GM21515 (cell line): ENCODE results near the gene PLA2G3.
"Not testable (repeated sequence)": the region's sequence is repeated elsewhere in the genome, so short reads cannot be mapped to it uniquely, and the experiment has no call there.

Source experiments
- ATAC-seq: cut with Tn5 transposase; IDR thresholded peaks from one replicate; pipeline ENCODE4 v1.9.1; 2021; ENCODE audit not compliant: unreplicated experiment

Gene PLA2G3

GRCh38 chr22:31100762-31101525 lies 39.4 kb downstream of the PLA2G3 start:
- ATAC-seq: no peak

DNA sequence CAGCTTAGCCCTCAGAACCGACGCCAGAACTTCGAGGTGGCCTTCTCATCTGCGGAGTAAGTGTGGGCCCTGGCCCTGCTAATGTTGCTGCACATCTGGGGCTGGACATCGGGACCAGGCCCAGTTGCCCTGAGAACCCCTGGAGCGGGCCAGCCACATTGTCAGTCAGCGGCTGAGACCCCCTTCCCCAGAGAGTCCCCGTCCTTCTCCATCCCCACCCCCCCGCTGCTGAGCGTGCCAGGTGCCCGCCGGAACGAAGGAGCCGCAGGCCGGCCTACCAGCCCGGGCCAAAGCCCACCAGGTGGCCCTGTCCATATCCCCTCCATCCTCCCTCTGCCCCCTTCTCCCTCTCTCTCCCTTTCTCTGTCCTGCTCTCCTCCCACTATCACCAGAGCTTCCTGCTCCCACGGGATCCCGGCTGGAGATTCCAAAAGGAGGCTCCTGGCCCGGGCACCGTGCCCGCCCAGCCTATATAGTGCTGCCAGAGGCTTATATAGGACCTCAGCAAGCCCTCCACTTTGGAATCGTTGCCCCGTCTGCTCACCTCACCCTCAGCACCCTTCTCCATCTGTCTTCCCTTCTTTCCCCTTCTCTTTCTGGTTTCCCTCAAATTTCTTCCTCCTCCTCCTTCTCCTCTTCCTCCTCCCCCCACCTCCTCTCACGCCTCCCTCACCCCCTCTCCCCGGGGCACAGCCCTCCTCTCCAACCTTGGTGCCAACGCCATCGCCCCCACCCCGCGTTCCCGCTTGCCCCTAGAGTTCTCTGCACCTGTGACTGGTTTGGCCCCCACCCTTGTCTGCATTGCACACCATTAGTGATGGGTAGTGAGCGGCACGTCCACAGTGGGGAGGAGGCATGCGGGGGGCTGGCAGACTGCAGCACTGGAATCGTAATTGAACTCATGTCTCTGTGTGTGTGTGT lies 40.2 kb downstream of the PLA2G3 start:
- no peak for ATAC-seq

DNA sequence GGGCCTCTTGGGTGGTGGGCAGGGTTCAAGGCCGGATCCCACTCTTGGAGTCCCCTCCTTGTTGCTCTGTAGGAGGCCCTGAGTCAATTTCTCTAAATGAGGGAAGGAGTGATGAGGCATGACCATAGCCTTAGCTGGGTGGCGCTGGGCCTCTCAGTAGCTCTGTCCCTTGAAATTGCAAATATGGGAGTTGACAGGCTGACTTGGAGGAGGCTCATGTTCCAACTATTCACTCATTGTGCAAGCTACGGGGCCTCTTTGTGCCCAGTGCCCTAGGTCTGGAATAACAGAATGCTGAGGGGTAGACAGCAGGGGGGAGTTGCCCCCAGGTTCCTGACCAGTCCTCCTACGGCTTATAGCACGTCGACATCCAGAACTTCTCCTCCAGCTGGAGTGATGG lies 40.9 kb downstream of the PLA2G3 start:
- ATAC-seq: no peak

- ATAC-seq: no peak
Observed at GRCh38 chr22:31098632-31099110, 41.6 kb downstream of the PLA2G3 start.

GRCh38 chr22:31097941-31098631 lies 42.2 kb downstream of the PLA2G3 start:
- no peak for ATAC-seq

GRCh38 chr22:31097539-31097938 lies 42.8 kb downstream of the PLA2G3 start:
- ATAC-seq: not testable (repeated sequence)

DNA sequence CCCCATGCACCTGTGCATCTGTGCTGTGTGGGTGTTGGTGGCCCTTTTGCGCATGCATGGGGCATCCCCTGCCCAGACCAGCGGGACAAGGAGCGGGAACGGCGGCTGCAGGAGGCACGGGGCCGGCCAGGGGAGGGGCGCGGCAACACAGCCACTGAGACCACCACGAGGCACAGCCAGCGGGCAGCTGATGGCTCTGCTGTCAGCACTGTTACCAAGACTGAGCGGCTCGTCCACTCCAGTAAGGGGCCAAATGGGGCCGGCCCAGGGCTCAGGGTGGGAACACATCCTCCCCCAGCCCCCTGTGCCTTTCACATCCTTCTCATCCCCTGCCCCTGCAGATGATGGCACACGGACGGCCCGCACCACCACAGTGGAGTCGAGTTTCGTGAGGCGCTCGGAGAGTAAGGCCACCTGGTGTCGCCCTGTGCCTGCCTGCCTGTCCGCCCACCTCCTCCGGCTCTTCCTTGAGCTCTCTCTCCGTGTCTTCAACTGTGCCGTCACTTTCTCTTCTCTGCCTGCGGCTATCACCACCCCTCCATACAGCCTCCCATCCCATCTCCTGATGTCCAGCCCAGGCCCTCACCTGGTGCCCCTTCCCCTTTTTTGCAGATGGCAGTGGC lies 43.5 kb downstream of the PLA2G3 start:
- no peak for ATAC-seq

GRCh38 chr22:31095637-31096249 lies 44.6 kb downstream of the PLA2G3 start:
- ATAC-seq: no peak

- no peak for ATAC-seq
Observed at GRCh38 chr22:31094741-31095140, 45.6 kb downstream of the PLA2G3 start.

DNA sequence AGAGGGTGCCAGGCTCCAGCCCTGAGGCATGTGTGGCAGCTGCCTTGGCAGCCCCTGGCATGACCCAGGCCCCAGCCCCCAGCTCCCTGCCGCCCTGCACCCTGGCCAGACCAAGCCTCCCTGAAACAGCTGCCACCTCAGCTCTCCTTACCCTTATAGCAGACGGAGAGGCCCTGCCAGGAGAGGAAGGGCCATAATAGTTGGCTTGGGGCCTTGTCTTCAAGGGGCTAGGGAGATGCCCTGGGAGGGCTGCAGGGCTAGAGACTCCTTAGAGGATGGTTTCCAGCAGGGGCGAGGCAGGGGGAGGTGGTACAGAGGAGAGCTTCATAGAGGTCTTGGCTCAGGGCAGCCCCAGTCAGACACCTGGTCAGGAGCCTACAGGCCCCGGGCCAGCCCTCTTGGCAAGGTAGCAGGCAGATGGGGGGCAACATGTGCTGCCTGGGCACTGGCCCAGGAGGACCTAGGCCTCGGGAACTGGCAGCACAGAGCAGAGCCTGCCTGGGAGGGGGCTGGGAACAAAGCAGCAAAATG lies 46.2 kb downstream of the PLA2G3 start:
- no peak for ATAC-seq

- ATAC-seq: no peak
Observed at GRCh38 chr22:31093086-31093850, 47.0 kb downstream of the PLA2G3 start.

DNA sequence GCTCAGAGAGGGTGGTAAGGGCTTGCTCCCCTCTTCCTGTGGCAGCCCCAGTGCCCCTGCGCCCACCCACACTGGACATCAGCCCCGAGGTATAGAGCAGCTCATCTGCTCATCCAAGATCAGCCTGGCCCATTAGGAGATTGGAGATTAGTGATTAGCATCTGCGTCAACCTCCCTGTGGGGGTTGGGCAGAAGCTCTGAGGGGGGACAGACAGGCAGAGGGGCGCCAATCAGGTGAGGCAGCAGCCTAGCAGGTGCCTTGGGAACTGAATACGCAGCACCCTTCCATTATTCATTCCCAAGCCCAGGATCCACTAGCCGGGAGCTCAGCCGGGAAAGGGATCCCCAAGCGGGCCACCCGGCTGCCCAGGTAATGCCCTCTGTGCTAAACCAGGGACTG lies 48.1 kb downstream of the PLA2G3 start:
- no peak for ATAC-seq

- ATAC-seq: no peak
Observed at GRCh38 chr22:31091106-31091975, 49.0 kb downstream of the PLA2G3 start.

GRCh38 chr22:31090217-31091085 lies 49.9 kb downstream of the PLA2G3 start:
- ATAC-seq: no peak

DNA sequence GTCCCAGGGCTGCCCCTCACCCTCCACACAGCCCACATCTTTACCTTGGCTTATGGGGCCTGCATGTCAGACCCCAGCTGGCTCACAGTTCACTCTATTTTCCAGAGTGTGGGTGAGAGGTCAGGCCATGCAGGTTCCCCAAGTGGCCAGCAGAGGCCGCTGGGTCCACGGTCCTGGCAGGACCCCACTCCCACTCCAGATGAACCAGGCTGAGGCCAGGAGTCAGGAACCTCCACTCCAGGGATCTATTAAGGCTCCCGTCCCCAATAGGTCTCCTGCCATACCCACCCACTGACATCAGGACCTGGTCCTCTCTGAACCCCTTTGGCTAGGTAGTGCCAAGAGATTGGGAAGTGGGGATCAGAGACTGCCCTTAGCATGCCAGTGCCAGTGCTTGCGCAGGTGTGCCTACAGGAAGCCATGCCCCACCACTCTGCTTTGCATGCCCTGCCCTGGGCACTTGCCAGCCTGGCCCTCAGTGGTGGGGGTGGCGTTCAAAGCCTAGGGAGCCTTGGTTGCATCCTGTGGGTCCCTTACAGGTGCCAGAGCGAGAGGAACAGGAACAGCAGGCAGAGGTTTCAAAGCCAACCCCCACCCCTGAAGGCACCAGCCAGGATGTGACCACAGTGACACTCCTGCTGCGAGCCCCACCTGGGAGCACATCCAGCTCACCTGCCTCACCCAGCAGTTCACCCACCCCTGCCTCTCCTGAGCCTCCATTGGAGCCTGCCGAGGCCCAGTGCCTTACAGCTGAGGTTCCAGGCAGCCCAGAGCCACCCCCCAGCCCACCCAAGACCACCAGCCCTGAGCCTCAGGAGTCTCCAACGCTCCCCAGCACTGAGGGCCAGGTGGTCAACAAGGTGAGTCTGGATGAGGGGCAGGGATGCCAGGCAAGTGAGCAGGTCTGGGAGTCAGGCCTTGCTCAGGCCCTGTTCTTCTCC lies 50.9 kb downstream of the PLA2G3 start:
- ATAC-seq: no peak

- ATAC-seq: no peak
Observed at GRCh38 chr22:31088233-31088986, 51.9 kb downstream of the PLA2G3 start.
